HepG2 (cell line): ENCODE results near the gene WDR27. TPM values are rescaled to one million over a fixed set of nuclear protein-coding genes. Genes with fewer than 3 reads are reported as not detected.

ENCODE experiments used
- IRF9 ChIP-seq: sonication (generic); formaldehyde crosslinking; IDR thresholded peaks from 2 replicates; pipeline ENCODE4 v1.8.0; 2022; ENCODE audit warnings: missing genetic modification reagents, mild to moderate bottlenecking, borderline replicate concordance
- POLR2A ChIP-seq, 2 experiments: IDR thresholded peaks; 2 replicates each; pipeline ENCODE4 v1.6.1; 2011; ENCODE audit warnings: low read depth in 2 of 2, low read length in 2 of 2, mild to moderate bottlenecking in 1 of 2, moderate library complexity in 1 of 2; ENCODE audit not compliant: insufficient read depth in 1 of 2
- PRDM4 ChIP-seq: sonication (generic); formaldehyde crosslinking; IDR thresholded peaks from 2 replicates; pipeline ENCODE4 v1.9.0; 2021; ENCODE audit warnings: missing genetic modification reagents, borderline replicate concordance
- SIX4 ChIP-seq: sonication (generic); formaldehyde crosslinking; IDR thresholded peaks from 2 replicates; pipeline ENCODE4 v1.4.0; 2020; ENCODE audit warnings: missing genetic modification reagents
- SP4 ChIP-seq: sonication (generic); formaldehyde crosslinking; IDR thresholded peaks from 2 replicates; pipeline ENCODE4 v1.8.1; 2023; ENCODE audit warnings: mild to moderate bottlenecking, missing genetic modification reagents
- ZBTB21 ChIP-seq: sonication (generic); formaldehyde crosslinking; IDR thresholded peaks from 2 replicates; pipeline ENCODE4 v1.4.0; 2020; ENCODE audit warnings: missing genetic modification reagents
- ZBTB7A ChIP-seq: sonication (generic); formaldehyde crosslinking; IDR thresholded peaks from 2 replicates; pipeline ENCODE4 v1.8.0; 2022; ENCODE audit warnings: mild to moderate bottlenecking, missing genetic modification reagents
- ZMYM2 ChIP-seq: sonication (generic); formaldehyde crosslinking; IDR thresholded peaks from 2 replicates; pipeline ENCODE4 v1.8.0; 2022; ENCODE audit warnings: mild to moderate bottlenecking, missing genetic modification reagents
- ZNF260 ChIP-seq: sonication (generic); formaldehyde crosslinking; IDR thresholded peaks from 2 replicates; pipeline ENCODE4 v1.4.0; 2020; ENCODE audit warnings: missing genetic modification reagents, low read depth, mild to moderate bottlenecking, borderline replicate concordance
- ZNF329 ChIP-seq: sonication (generic); formaldehyde crosslinking; IDR thresholded peaks from 2 replicates; pipeline ENCODE4 v1.9.0; 2021; ENCODE audit warnings: low read depth, mild to moderate bottlenecking, missing genetic modification reagents
- ZNF543 ChIP-seq: sonication (generic); formaldehyde crosslinking; IDR thresholded peaks from 2 replicates; pipeline ENCODE4 v1.4.0; 2020; ENCODE audit warnings: mild to moderate bottlenecking, missing genetic modification reagents
- ZNF720 ChIP-seq: sonication (generic); formaldehyde crosslinking; IDR thresholded peaks from 2 replicates; pipeline ENCODE4 v1.4.0; 2020; ENCODE audit warnings: missing genetic modification reagents
- polyA plus RNA-seq, 8 experiments: library from polyadenylated mRNA; depleted of rRNA in 3 of 8; stranded (reverse) in 7 of 8; unstranded in 1 of 8; fragments of >200 nt; fragmentation: Illumina TruSeq in 4 of 8; extraction: Trizol in 4 of 8; gene quantifications; 2 replicates each; pipeline versions ENCODE4 v1.2.1 to v1.2.3, GENCODE V29; 2011 to 2016; ENCODE audit warnings: low read depth in 4 of 8, missing spikeins in 1 of 8, mixed read lengths in 1 of 8; ENCODE audit not compliant: insufficient read depth in 1 of 8
- total RNA-seq, 5 experiments: library from RNA; depleted of rRNA; stranded (reverse); fragments of >200 nt; fragmentation: Illumina TruSeq; extraction: Trizol; gene quantifications; 2 replicates each; pipeline ENCODE4 v1.2.3, GENCODE V29; 2016; ENCODE audit warnings: low read depth in 1 of 5
- TF ChIP-seq, protein P1 (sequence below): sonication (generic); formaldehyde crosslinking; IDR thresholded peaks from 2 replicates; pipeline ENCODE4 v1.4.0; 2020; ENCODE audit warnings: missing genetic modification reagents, borderline replicate concordance
- TF ChIP-seq, protein P2 (sequence below): sonication (generic); formaldehyde crosslinking; IDR thresholded peaks from 2 replicates; pipeline ENCODE4 v1.4.0; 2020; ENCODE audit warnings: mild to moderate bottlenecking, missing genetic modification reagents
- TF ChIP-seq, protein P3 (sequence below): sonication (generic); formaldehyde crosslinking; IDR thresholded peaks from 2 replicates; pipeline ENCODE4 v1.8.1; 2022; ENCODE audit warnings: low read depth, mild to moderate bottlenecking, missing genetic modification reagents

The WDR27 gene
- total and polyA plus RNA-seq, 2 of the 13 experiments (the other 11 are each of a cell fraction or from before 2014, with no cell fraction given) = 34.1 to 80.3 TPM

DNA sequence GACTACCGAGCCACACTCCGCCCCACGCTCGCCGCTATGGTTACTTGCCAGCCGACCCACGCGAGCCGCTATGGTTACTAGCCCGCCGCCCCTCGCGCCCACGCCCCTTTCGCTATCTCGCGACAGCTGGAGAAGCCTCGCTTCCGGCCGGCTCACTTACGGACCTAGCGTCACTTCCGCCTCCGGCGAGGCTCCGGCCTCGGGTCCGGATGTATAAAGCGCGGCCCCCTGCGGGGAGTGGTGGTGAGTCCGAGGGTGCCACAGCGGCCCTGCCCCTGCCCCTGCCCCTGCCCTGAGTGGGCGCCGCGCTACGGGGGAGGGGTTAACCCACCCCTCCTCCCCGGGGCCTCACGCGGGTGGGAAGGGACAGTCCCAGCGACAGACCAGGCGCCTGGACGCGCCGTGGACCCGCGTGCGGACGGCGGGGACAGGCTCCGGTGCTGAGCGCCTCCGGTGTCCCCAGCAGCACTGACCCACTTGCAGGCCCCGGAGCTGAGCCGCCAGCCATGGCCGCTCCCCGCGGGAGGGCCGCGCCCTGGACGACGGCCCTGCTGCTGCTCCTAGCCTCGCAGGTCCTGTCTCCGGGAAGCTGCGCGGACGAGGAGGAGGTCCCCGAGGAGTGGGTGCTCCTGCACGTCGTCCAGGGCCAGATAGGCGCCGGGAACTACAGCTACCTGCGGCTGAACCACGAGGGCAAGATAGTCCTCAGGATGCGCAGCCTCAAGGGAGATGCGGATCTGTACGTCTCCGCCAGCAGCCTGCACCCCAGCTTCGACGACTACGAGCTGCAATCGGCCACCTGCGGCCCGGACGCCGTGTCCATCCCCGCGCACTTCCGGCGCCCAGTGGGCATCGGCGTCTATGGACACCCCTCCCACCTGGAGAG, at the start of gene WDR27, which contains the start of gene C6orf120 (continued):
- TF ChIP-seq ZBTB7A (CRISPR knock-in tag) (peak; percentile 76), ZNF543 (peak; percentile 98), SIX4 (CRISPR knock-in tag) (peak; percentile 83; the same call in 1 of the 2 replicates), ZNF720 (CRISPR knock-in tag) (no peak), POLR2A (IDR thresholded peaks at IDR 0.05; ENCODE audit: insufficient read depth in 1 of 2, low read depth in 2 of 2, low read length in 2 of 2) (peak; percentile 87 to 96), ZNF329 (peak; percentile 87; the same call in 1 of the 2 replicates), SP4 (peak; percentile 78; the same call in 1 of the 2 replicates), ZMYM2 (CRISPR knock-in tag) (peak; percentile 85), IRF9 (CRISPR knock-in tag) (no peak; the same call in 1 of the 2 replicates), ZBTB21 (no peak), PRDM4 (CRISPR knock-in tag) (no peak; the same call in 1 of the 2 replicates), ZNF260 (CRISPR knock-in tag) (no peak)
- TF ChIP-seq, protein P1, sequence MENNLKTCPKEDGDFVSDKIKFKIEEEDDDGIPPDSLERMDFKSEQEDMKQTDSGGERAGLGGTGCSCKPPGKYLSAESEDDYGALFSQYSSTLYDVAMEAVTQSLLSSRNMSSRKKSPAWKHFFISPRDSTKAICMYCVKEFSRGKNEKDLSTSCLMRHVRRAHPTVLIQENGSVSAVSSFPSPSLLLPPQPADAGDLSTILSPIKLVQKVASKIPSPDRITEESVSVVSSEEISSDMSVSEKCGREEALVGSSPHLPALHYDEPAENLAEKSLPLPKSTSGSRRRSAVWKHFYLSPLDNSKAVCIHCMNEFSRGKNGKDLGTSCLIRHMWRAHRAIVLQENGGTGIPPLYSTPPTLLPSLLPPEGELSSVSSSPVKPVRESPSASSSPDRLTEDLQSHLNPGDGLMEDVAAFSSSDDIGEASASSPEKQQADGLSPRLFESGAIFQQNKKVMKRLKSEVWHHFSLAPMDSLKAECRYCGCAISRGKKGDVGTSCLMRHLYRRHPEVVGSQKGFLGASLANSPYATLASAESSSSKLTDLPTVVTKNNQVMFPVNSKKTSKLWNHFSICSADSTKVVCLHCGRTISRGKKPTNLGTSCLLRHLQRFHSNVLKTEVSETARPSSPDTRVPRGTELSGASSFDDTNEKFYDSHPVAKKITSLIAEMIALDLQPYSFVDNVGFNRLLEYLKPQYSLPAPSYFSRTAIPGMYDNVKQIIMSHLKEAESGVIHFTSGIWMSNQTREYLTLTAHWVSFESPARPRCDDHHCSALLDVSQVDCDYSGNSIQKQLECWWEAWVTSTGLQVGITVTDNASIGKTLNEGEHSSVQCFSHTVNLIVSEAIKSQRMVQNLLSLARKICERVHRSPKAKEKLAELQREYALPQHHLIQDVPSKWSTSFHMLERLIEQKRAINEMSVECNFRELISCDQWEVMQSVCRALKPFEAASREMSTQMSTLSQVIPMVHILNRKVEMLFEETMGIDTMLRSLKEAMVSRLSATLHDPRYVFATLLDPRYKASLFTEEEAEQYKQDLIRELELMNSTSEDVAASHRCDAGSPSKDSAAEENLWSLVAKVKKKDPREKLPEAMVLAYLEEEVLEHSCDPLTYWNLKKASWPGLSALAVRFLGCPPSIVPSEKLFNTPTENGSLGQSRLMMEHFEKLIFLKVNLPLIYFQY (CRISPR knock-in tag) = no peak; the same call in 1 of the 2 replicates
- TF ChIP-seq, protein P2, sequence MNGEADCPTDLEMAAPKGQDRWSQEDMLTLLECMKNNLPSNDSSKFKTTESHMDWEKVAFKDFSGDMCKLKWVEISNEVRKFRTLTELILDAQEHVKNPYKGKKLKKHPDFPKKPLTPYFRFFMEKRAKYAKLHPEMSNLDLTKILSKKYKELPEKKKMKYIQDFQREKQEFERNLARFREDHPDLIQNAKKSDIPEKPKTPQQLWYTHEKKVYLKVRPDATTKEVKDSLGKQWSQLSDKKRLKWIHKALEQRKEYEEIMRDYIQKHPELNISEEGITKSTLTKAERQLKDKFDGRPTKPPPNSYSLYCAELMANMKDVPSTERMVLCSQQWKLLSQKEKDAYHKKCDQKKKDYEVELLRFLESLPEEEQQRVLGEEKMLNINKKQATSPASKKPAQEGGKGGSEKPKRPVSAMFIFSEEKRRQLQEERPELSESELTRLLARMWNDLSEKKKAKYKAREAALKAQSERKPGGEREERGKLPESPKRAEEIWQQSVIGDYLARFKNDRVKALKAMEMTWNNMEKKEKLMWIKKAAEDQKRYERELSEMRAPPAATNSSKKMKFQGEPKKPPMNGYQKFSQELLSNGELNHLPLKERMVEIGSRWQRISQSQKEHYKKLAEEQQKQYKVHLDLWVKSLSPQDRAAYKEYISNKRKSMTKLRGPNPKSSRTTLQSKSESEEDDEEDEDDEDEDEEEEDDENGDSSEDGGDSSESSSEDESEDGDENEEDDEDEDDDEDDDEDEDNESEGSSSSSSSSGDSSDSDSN (CRISPR knock-in tag) = peak; percentile 94
- TF ChIP-seq, protein P3, sequence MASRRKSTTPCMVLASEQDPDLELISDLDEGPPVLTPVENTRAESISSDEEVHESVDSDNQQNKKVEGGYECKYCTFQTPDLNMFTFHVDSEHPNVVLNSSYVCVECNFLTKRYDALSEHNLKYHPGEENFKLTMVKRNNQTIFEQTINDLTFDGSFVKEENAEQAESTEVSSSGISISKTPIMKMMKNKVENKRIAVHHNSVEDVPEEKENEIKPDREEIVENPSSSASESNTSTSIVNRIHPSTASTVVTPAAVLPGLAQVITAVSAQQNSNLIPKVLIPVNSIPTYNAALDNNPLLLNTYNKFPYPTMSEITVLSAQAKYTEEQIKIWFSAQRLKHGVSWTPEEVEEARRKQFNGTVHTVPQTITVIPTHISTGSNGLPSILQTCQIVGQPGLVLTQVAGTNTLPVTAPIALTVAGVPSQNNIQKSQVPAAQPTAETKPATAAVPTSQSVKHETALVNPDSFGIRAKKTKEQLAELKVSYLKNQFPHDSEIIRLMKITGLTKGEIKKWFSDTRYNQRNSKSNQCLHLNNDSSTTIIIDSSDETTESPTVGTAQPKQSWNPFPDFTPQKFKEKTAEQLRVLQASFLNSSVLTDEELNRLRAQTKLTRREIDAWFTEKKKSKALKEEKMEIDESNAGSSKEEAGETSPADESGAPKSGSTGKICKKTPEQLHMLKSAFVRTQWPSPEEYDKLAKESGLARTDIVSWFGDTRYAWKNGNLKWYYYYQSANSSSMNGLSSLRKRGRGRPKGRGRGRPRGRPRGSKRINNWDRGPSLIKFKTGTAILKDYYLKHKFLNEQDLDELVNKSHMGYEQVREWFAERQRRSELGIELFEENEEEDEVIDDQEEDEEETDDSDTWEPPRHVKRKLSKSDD = no peak; the same call in 1 of the 2 replicates
